ENCODE measurements around the gene ADRM1. TPM values are rescaled to one million over a fixed set of nuclear protein-coding genes. Genes with fewer than 3 reads are reported as not detected.

ADRM1 gene
- total and polyA plus RNA-seq, 10 donors, result 60.5 to 112 (median 79.2) TPM

- intact Hi-C loops (cut with DNase I; ENCODE audit: low total_unique reads), result no loop called here
- Histone ChIP-seq H3K4me1 (peaks cover 6 to 78% (median 50%) of the 10 kb centered on the region in 6 donors), H3K4me3 (no peak overlapping the region), H3K9me3 (no peaks in the 10 kb centered on the region), H3K36me3 (peaks cover 0 to 100% (median 66%) of the 10 kb centered on the region in 6 donors), H3K27ac (peak overlapping the region in 5 of 8 donors; percentile 30 to 78 (median 48)), H3K27me3 (replicated peaks in 1 of 7) (no peaks in the 10 kb centered on the region)
- DNase-seq, result peak; percentile 86
- peak; percentile 88 to 89 (median 89) for TF ChIP-seq POLR2AphosphoS5 (IDR thresholded peaks at IDR 0.05)
- TF ChIP-seq, protein P1, sequence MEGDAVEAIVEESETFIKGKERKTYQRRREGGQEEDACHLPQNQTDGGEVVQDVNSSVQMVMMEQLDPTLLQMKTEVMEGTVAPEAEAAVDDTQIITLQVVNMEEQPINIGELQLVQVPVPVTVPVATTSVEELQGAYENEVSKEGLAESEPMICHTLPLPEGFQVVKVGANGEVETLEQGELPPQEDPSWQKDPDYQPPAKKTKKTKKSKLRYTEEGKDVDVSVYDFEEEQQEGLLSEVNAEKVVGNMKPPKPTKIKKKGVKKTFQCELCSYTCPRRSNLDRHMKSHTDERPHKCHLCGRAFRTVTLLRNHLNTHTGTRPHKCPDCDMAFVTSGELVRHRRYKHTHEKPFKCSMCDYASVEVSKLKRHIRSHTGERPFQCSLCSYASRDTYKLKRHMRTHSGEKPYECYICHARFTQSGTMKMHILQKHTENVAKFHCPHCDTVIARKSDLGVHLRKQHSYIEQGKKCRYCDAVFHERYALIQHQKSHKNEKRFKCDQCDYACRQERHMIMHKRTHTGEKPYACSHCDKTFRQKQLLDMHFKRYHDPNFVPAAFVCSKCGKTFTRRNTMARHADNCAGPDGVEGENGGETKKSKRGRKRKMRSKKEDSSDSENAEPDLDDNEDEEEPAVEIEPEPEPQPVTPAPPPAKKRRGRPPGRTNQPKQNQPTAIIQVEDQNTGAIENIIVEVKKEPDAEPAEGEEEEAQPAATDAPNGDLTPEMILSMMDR (IDR thresholded peaks at IDR 0.05 in 8 of 11, conservative IDR thresholded peaks at IDR 0.05 in 3 of 11), result no peak
- WGBS, 5 donors, result 68 to 78% (median 75%) methylated on average over 10 to 14 of the region's 14 CpGs
These were observed 13.7 kb upstream of the ADRM1 start for GRCh38 chr20:62289131-62289530.

DNA sequence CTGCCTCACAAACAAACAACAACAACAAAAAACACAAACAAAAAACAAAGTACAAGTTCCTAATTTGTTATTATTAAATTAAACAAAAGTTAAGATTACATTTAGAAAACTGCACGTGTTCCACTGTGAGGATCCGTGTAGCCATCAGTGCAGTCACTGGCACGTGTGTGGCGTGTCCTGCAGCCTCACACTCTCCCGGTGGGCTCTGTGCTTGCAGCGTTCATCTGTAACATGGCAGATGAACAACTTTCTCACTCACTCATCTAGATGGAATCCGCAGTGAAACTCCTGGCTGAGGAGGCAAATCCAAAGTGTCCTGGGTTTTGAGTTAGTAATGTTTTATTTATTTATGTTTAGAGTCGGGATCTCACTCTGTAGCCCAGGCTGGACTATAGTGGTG, 12.9 kb upstream of the ADRM1 start:
- Histone ChIP-seq H3K4me1 (peaks cover 6 to 78% (median 50%) of the 10 kb centered on the region in 6 donors), H3K9me3 (no peaks in the 10 kb centered on the region), H3K27me3 (replicated peaks in 1 of 7) (no peaks in the 10 kb centered on the region), H3K27ac (peak overlapping the region in 4 of 8 donors; percentile 36 to 78 (median 50)), H3K4me3 (no peak overlapping the region), H3K36me3 (peaks cover 0 to 100% (median 63%) of the 10 kb centered on the region in 6 donors)
- 91 to 97% (median 94%) methylated on average over 8 of the region's 8 CpGs for WGBS, 5 donors
- no peak for DNase-seq
- intact Hi-C loops (cut with DNase I; ENCODE audit: low total_unique reads), result no loop called here
- TF ChIP-seq POLR2A (IDR thresholded peaks at IDR 0.05) (no peak), POLR2AphosphoS5 (IDR thresholded peaks at IDR 0.05) (no peak)
- TF ChIP-seq, protein P1 (IDR thresholded peaks at IDR 0.05 in 8 of 11, conservative IDR thresholded peaks at IDR 0.05 in 3 of 11), result no peak

- H3K27ac ChIP-seq, result peak overlapping the region in 5 of 8 donors; percentile 23 to 78 (median 39)
- H3K36me3 ChIP-seq, result peaks cover 0 to 100% (median 61%) of the 10 kb centered on the region in 6 donors
- no peak for DNase-seq
- TF ChIP-seq POLR2A (IDR thresholded peaks at IDR 0.05) (no peak), POLR2AphosphoS5 (IDR thresholded peaks at IDR 0.05) (peak in 1 of 3 donors; percentile 26)
- TF ChIP-seq, protein P1 (IDR thresholded peaks at IDR 0.05 in 8 of 11, conservative IDR thresholded peaks at IDR 0.05 in 3 of 11), result no peak
- peaks cover 8 to 76% (median 45%) of the 10 kb centered on the region in 6 donors for H3K4me1 ChIP-seq
- intact Hi-C loops (cut with DNase I; ENCODE audit: low total_unique reads), result no loop called here
- WGBS, 5 donors, result 88 to 96% (median 92%) methylated on average over 20 to 29 of the region's 29 CpGs
- no peaks in the 10 kb centered on the region for H3K27me3 ChIP-seq (replicated peaks in 1 of 7)
- H3K4me3 ChIP-seq, result no peak overlapping the region
- H3K9me3 ChIP-seq, result no peaks in the 10 kb centered on the region
These were observed 11.3 kb upstream of the ADRM1 start for GRCh38 chr20:62291251-62292066.

- peak overlapping the region in 5 of 8 donors; percentile 23 to 78 (median 39) for H3K27ac ChIP-seq
- peaks cover 0 to 100% (median 58%) of the 10 kb centered on the region in 6 donors for H3K36me3 ChIP-seq
- DNase-seq, result no peak
- no peak overlapping the region for H3K4me3 ChIP-seq
- TF ChIP-seq POLR2AphosphoS5 (IDR thresholded peaks at IDR 0.05) (peak in 1 of 3 donors; percentile 36), POLR2A (IDR thresholded peaks at IDR 0.05) (no peak)
- H3K9me3 ChIP-seq, result no peaks in the 10 kb centered on the region
- intact Hi-C loops (cut with DNase I; ENCODE audit: low total_unique reads), result no loop called here
- WGBS, 5 donors, result 69 to 79% (median 72%) methylated on average over 9 to 11 of the region's 11 CpGs
- H3K27me3 ChIP-seq (replicated peaks in 1 of 7), result no peaks in the 10 kb centered on the region
- H3K4me1 ChIP-seq, result peaks cover 12 to 74% (median 45%) of the 10 kb centered on the region in 6 donors
These were observed 10.7 kb upstream of the ADRM1 start for GRCh38 chr20:62292108-62292507.

Measured in spleen (tissue), 11 donors.